Activated T-helper 2 cell treated with anti-CD3 and anti-CD28 coated beads, Interferon-gamma antibody, Interleukin-2, Interleukin-4, amounts not matched to agents 10 μg/mL and 5 μg/mL and 100 μg/mL, durations not matched to agents 14 hours and 24 hours and 36 hours (primary cell): ENCODE data around the gene AFAP1L2. TPM values are rescaled to one million over a fixed set of nuclear protein-coding genes. Genes with fewer than 3 reads are reported as not detected.
"Not testable (repeated sequence)": the region's sequence is repeated elsewhere in the genome, so short reads cannot be mapped to it uniquely, and the experiment has no call there.

Source experiments
- DNase-seq: peaks from one replicate; pipeline ENCODE4 v3.0.0; 2021; ENCODE audit warnings: low spot score
- H3K27ac Mint-ChIP-seq: one replicate; pipeline ENCODE4 v1.8.0; 2021; ENCODE audit warnings: mixed read lengths
- H3K27me3 Mint-ChIP-seq: one replicate; pipeline ENCODE4 v1.8.0; 2021; ENCODE audit warnings: low read depth, mixed read lengths
- H3K36me3 Mint-ChIP-seq: one replicate; pipeline ENCODE4 v1.8.0; 2021; ENCODE audit warnings: low read depth, mixed read lengths
- H3K4me1 Mint-ChIP-seq: one replicate; pipeline ENCODE4 v1.8.0; 2021; ENCODE audit warnings: low read depth, mixed read lengths
- H3K4me3 Mint-ChIP-seq: one replicate; pipeline ENCODE4 v1.8.0; 2021; ENCODE audit warnings: low read depth, mild to moderate bottlenecking, moderate library complexity, mixed read lengths
- H3K9me3 Mint-ChIP-seq: one replicate; pipeline ENCODE4 v1.8.0; 2021; ENCODE audit warnings: mixed read lengths
- intact Hi-C: fragments of 100-400 bp; cut with micrococcal nuclease; formaldehyde crosslinking; loops from one replicate; pipeline ENCODE4 v1.15.1; 2023
- total RNA-seq: library from RNA; stranded (reverse); gene quantifications from 2 replicates; pipeline ENCODE4 v1.2.3, GENCODE V29; 2022

AFAP1L2 gene
- total RNA-seq, 1 donor from 2014 or later = 3.5 TPM

DNA sequence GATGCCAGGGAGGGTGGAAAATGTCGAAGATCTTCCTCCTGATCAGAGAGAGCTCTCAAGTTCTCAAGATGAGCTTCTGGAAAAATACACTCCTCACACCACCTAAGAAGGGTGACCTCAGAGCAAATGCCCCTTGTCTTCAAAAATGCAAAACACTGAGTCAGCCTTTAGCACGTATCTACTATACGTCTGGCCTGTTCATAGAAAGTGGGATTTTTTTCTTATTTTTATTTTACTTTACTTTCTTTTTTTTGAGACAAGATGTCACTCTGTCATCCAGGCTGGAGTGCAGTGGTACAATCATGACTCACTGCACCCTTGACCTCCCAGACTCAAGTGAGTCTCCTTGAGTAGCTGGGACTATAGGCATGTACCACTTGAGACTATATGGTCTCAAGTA, 57.1 kb downstream of the AFAP1L2 start:
- Mint-ChIP-seq H3K4me1 (peaks cover 6% of the 10 kb centered on the region), H3K27me3 (peaks cover 1% of the 10 kb centered on the region), H3K4me3 (no peak overlapping the region), H3K27ac (peak overlapping the region; percentile 17), H3K36me3 (no peaks in the 10 kb centered on the region), H3K9me3 (no peaks in the 10 kb centered on the region)
- no peak for DNase-seq
- intact Hi-C loops = no loop called here

DNA sequence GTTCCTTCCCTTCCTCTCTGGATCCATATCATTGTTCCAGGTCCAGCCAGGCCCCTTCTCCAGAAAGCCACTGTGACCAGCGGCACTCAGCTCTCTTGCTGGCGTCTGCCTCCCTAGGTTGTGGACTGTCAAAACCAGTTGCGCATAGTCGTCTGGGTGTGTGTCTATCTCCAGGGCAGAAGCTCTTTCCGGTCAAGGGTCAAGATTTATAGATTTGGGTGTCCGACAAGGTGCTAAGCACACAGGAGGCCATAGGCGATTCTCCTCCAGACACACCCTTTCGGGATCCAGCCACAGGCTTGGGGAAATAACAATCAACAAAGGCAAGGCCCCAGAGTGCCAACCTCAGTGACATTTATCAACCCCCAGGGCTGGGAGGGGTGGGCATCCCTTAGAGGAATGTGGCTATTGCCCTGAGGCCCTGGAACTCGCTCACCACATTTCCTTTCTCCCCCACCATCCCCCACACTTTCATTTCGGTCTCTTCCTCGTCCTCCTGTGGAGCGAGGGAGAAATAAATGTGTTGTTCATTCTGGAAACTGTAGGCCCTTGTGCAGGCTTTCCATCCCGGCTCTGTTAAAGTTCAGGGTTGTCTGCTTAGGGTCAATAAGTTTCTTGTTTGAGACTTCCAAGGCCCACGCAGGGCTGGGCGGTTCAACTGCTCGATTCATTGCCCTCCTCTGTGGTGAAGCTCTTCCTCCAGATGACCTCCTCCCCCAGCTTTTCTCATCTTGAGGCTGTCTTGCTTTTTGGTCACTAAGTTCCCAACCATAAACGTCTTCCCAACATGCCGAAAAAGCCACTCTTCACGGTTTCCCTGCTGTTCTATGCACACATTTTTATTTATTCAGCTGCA, 57.9 kb downstream of the AFAP1L2 start:
- no peaks in the 10 kb centered on the region for H3K9me3 Mint-ChIP-seq
- H3K4me1 Mint-ChIP-seq = peaks cover 6% of the 10 kb centered on the region
- no peak overlapping the region for H3K4me3 Mint-ChIP-seq
- peak overlapping the region; percentile 17 for H3K27ac Mint-ChIP-seq
- H3K36me3 Mint-ChIP-seq = no peaks in the 10 kb centered on the region
- intact Hi-C loops = no loop called here
- H3K27me3 Mint-ChIP-seq = peaks cover 1% of the 10 kb centered on the region
- no peak for DNase-seq

DNA sequence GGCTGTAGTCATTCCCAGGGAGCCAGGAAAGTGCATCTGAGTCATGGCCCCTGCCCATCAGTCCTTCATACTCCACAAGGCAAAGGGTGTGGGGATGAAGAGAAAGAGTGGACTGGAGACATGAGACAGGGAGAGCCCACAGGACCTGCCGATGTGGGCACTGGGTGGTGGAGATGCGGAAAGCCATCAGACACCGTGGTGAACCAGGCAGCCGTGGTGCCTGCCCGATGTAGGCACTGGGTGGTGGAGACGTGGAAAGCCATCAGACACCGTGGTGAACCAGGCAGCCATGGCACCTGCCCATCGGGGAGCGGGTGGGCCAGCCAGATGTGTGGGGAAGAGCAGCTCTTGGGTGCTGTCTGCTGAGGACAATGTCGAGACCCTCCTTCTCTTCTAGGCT, 58.6 kb downstream of the AFAP1L2 start:
- intact Hi-C loops = no loop called here
- H3K4me3 Mint-ChIP-seq = no peak overlapping the region
- no peak for DNase-seq
- H3K9me3 Mint-ChIP-seq = no peaks in the 10 kb centered on the region
- peaks cover 6% of the 10 kb centered on the region for H3K4me1 Mint-ChIP-seq
- no peak overlapping the region for H3K27ac Mint-ChIP-seq
- H3K36me3 Mint-ChIP-seq = no peaks in the 10 kb centered on the region
- H3K27me3 Mint-ChIP-seq = peaks cover 1% of the 10 kb centered on the region

DNA sequence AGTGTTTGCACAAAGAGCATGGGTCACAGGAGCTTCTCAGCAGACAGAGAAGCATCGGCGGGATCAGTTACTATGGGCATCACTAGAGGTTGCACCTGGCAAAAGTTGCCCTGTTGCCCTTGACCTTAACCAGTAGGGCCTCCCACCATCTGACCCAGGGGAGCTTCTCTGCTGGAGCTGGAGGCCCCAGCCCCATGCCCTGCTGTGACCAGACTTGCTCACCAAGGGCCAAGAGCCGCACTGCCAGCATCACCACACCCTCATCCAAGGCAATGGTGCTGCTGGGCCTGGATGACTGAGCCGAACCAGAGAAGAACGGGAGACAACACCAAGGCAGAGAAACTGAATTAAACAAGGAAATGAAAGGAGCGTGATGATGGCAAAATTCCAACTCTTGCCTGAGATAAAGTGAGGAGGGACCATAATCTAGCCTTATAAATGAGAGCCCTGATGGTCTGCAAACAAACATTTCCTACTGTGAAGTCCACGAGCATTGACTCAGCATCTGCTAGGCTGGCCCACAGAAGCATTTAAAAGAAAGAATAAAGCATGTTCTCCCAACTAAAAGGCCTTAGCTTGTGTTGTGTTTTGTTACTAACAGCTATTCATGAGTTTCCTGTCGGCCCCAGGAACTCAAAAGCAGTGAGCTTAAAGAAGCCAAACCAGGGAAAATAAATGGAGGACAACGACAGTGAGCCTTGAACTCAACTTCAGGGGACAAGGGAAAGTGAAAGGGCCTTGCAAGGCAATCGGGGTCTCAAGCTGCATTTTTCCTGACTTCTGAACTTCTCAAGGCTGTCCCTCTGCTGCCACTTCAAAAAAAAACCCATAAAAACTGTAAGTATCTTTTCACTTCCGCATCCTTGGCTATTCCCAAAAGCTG, 60.4 kb downstream of the AFAP1L2 start:
- intact Hi-C loops = no loop called here
- Mint-ChIP-seq H3K9me3 (no peaks in the 10 kb centered on the region), H3K27me3 (peaks cover 1% of the 10 kb centered on the region), H3K4me1 (peaks cover 6% of the 10 kb centered on the region), H3K36me3 (no peaks in the 10 kb centered on the region), H3K4me3 (no peak overlapping the region), H3K27ac (no peak overlapping the region)
- no peak for DNase-seq

DNA sequence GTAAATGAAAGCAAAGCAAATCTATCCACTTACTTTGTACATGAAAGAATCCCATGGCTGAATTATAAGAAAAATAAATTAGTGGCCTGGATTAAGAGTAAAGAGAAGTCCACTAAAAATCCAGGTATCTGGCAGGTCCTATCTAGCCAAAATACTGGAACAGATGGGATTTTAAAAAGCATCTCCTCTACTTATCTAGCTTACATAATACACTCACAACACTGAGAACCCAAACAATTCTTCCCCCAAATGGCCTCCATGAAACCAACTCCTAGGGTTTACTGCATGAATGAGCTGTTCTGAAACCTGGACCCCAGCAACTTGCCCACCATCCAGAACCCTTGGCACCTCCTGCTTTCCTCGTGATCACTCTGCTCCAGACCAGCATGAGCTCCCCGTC, 61.3 kb downstream of the AFAP1L2 start:
- Mint-ChIP-seq H3K36me3 (no peaks in the 10 kb centered on the region), H3K27me3 (peaks cover 1% of the 10 kb centered on the region), H3K27ac (no peak overlapping the region), H3K9me3 (no peaks in the 10 kb centered on the region), H3K4me1 (peaks cover 8% of the 10 kb centered on the region), H3K4me3 (no peak overlapping the region)
- intact Hi-C loops = no loop called here
- DNase-seq = no peak

DNA sequence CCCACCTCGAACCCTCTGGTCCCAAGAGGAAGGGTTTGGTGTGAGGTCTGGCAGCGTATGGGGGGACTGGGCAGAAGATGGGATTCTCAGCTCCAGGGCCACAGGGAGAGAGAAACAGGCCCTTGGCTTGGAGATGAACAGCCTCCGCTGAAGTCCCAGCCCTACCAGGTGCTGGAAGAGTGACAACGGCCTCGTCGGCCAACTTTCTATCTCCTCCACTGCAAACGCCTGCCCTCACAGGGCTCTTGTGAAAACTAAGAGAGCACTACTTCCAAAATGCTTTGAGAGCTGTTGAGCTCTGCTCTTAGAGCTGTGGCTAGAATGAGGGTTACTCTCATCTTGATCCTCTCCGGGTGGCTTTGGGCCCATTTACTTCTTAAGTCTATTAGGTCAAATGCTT, 63.5 kb downstream of the AFAP1L2 start:
- no peaks in the 10 kb centered on the region for H3K9me3 Mint-ChIP-seq
- no peaks in the 10 kb centered on the region for H3K36me3 Mint-ChIP-seq
- intact Hi-C loops = no loop called here
- H3K27me3 Mint-ChIP-seq = peaks cover 1% of the 10 kb centered on the region
- peaks cover 23% of the 10 kb centered on the region for H3K4me1 Mint-ChIP-seq
- H3K27ac Mint-ChIP-seq = no peak overlapping the region
- no peak overlapping the region for H3K4me3 Mint-ChIP-seq
- DNase-seq = no peak

DNA sequence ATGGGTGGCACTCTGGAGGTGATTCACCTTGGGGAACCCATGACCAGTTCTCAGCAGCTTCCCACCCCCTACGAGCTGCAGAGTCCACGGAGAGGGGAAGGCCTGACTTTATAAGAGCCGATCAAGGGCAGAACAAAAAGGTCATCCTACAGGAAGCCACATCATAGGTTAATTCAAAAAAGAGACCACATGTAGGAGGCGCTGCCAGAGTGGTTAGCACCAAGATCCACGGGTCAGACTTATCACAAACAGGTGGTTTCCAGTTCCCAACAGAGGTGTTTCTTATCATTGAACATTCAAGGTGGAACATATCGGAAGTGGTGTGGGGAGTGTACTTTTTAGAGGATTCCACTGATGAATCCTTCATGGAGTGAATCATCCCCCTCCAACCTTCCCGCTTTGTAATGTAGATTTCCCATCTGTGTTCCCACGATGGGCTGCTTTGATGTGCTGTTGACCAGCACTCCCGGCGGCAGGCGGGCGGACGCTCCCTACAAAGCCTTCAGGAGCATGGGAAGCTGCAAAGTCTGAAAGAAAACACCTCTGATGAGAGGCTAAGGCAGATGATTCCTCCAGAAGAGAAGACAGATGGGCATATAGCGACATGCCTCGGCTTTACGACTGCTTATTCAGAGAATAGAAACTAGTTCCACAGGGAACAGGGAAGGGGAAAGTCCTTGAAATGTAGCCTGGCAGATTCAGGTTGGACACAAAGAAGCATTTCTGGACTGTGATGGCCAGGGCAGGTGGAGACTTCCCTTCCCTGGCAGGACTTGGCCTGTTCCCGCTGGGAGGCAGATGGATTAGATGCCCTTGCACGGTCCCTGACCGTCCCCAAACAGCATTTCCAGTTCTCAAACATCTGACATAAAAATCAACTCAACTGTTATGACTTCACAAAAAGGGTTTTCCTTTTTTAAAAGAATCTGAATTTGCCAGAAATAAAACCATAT, 66.5 kb downstream of the AFAP1L2 start:
- Mint-ChIP-seq H3K36me3 (no peaks in the 10 kb centered on the region), H3K4me1 (peaks cover 33% of the 10 kb centered on the region), H3K9me3 (no peaks in the 10 kb centered on the region), H3K4me3 (no peak overlapping the region), H3K27ac (peak overlapping the region; percentile 46), H3K27me3 (peaks cover 2% of the 10 kb centered on the region)
- no peak for DNase-seq
- intact Hi-C loops = loop anchor here (1.0 to 10.0 kb wide), 4 partner anchors 20 to 653 kb away; no protein-coding TSS in a partner anchor

DNA sequence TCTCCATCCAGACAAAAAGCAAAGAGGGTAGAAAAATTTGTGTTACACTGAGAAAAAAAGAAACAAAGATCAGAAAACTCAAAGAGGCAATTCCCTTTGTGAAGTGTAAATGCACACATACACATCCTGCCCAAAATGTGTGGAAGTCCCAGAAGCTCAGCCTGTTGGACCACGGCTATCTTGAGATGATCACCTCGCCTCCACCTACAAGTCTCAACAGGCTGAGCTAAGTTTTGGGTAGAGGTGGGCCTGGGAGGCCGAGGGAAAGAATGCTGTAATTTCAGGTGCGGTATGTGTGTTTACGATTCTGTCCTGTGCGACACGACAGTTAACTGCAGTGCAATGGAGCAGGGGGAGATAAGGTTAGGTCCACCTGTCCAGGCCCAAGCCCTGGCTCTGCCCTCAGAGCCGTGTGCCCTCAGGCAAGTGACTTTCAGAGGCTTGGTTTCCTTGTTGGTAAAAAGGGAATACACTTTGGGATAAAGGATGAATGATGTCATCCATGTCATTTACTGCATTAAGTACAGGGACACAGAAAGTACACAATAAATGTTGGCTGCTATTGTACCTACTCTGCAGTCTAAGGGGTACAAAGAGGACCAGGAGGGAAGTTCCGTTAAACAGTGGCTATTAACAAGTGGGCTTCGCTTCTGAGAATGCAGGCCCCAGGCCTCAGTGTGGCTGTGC, 67.3 kb downstream of the AFAP1L2 start:
- Mint-ChIP-seq H3K4me3 (no peak overlapping the region), H3K27ac (peak overlapping the region; percentile 50), H3K9me3 (no peaks in the 10 kb centered on the region), H3K36me3 (no peaks in the 10 kb centered on the region), H3K27me3 (peaks cover 2% of the 10 kb centered on the region), H3K4me1 (peaks cover 33% of the 10 kb centered on the region)
- no peak for DNase-seq
- intact Hi-C loops = loop anchor here (1.0 to 10.0 kb wide), 4 partner anchors 20 to 652 kb away; no protein-coding TSS in a partner anchor

DNA sequence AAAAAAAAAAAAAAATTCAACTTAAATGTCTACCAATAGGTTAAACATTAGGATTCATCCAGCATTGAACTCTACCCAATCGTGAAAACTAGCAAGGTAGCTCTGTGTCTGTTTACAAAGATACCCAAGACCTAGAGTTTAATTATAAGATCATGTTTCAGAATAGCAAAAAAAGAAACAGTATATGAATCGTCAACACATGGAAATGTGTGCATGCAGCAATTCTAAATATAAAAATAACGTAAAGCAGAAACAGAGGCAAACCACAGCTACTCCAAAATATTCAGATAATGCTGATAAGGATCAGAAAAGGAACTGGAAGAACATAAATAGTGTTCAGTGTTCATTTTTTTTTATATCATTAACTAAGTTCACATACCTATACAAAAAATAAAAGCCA, 68.7 kb downstream of the AFAP1L2 start:
- no peak overlapping the region for H3K4me3 Mint-ChIP-seq
- no peaks in the 10 kb centered on the region for H3K36me3 Mint-ChIP-seq
- no peak overlapping the region for H3K27ac Mint-ChIP-seq
- intact Hi-C loops = loop anchor here (2.0 to 10.0 kb wide), 3 partner anchors 52 to 651 kb away; no protein-coding TSS in a partner anchor
- DNase-seq = no peak
- no peaks in the 10 kb centered on the region for H3K9me3 Mint-ChIP-seq
- peaks cover 2% of the 10 kb centered on the region for H3K27me3 Mint-ChIP-seq
- H3K4me1 Mint-ChIP-seq = peaks cover 33% of the 10 kb centered on the region

DNA sequence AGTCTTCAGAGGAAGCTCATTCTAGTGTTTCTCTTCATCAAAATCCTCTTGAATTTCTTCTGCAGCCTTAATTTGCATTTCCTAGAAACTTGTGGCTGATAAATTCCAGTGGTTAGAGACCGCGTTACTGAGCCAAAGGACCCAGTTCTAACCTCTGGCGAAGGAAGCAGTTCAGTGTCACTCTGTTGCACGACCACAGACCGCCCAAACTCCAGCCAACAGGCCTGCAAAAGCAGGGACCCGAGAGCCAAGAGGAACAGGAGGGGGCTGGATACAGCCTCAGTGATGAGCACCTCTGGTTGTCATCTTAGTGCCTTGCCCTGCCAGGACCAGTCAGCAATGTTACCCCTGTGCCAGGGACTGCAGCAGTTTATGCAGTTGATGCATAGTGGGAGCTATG, 70.0 kb downstream of the AFAP1L2 start:
- Mint-ChIP-seq H3K4me1 (peaks cover 33% of the 10 kb centered on the region), H3K27me3 (peaks cover 2% of the 10 kb centered on the region), H3K36me3 (no peaks in the 10 kb centered on the region), H3K4me3 (no peak overlapping the region), H3K27ac (peak overlapping the region; percentile 24), H3K9me3 (no peaks in the 10 kb centered on the region)
- intact Hi-C loops = loop anchor here (2.0 to 10.0 kb wide), 2 partner anchors 204 to 650 kb away; no protein-coding TSS in a partner anchor
- DNase-seq = no peak

DNA sequence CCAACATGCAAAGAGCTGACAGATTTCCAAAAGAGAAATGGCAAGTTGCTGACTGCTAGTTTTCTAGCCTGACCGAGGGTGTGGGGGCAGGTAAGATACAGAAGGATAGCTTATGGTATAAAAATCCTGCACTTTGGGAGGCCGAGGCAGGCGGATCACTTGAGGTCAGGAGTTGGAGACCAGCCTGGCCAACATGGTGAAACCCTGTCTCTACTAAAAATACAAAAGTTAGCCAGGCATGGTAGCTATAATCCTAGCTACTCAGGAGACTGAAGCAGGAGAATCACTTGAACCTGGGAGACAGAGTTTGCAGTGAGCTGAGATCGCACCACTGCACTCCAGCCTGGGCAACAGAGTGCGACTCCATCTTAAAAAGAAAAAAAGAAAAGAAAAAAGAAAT, 70.9 kb downstream of the AFAP1L2 start:
- H3K36me3 Mint-ChIP-seq, DNase-seq, H3K27ac Mint-ChIP-seq, H3K27me3 Mint-ChIP-seq, H3K4me3 Mint-ChIP-seq, H3K9me3 Mint-ChIP-seq: not testable (repeated sequence)
- intact Hi-C loops = loop anchor here (10.0 kb wide), 1 partner anchor 649 kb away; no protein-coding TSS in a partner anchor
- peaks cover 33% of the 10 kb centered on the region for H3K4me1 Mint-ChIP-seq
